HepG2 (cell line): ENCODE data around the gene GAS2. TPM values are rescaled to one million over a fixed set of nuclear protein-coding genes. Genes with fewer than 3 reads are reported as not detected.

Experiments used
- ATAC-seq: fragments of 200-7000 bp; cut with Tn5 transposase; 3 replicates; pipeline ENCODE4 v1.9.1; 2020; ENCODE audit warnings: mild to moderate bottlenecking, moderate library complexity
- BruUV-seq: library from RNA; stranded (reverse); fragments of 400-500 nt; replicated peaks from 2 replicates; lab custom pipeline; 2021; lab: Mats Ljungman, UMichigan
- CTCF ChIA-PET: fragments of 300-600 bp; formaldehyde crosslinking; extraction: SDS; loops from one replicate; lab custom pipeline; 2021; ENCODE audit warnings: low total read pairs, inconsistent platforms, low intra/inter-chr PET ratio; lab: Yijun Ruan, JAX
- POLR2A ChIA-PET: fragments of 350-600 bp; sonication (Branson Sonifier 250); formaldehyde crosslinking; loops from one replicate; lab custom pipeline; 2020; ENCODE audit warnings: antibody characterized with exemption, inconsistent platforms; lab: Yijun Ruan, JAX
- DNase-seq: peaks from one replicate; pipeline ENCODE4 v3.0.0-alpha.2; 2015; ENCODE audit warnings: low spot score
- FAIRE-seq: peaks from 3 replicates; lab custom pipeline; 2011; peaks lifted over from hg19 to GRCh38; lab: Jason Lieb, UNC
- H2AFZ ChIP-seq: one replicate; pipeline ENCODE4 v1.6.1; 2011; ENCODE audit warnings: low read length, inconsistent platforms
- H3K27ac ChIP-seq: fragments of 300-600 bp; 3 replicates; pipeline ENCODE4 v1.8.0; 2011; ENCODE audit warnings: mixed run types, mild to moderate bottlenecking, mixed read lengths, low read length, inconsistent platforms; ENCODE audit not compliant: insufficient read depth; ENCODE audit errors: extremely low read length
- H3K27me3 ChIP-seq, 2 experiments: fragments of 200-600 bp in 1 of 2; 2 replicates in 1 of 2; 3 replicates in 1 of 2; pipeline versions ENCODE4 v1.6.0 to v1.8.0; 2011; ENCODE audit warnings: low read length in 2 of 2, mild to moderate bottlenecking in 2 of 2, moderate library complexity in 2 of 2, inconsistent platforms in 1 of 2; ENCODE audit not compliant: insufficient read depth in 2 of 2, control insufficient read depth in 1 of 2
- H3K36me3 ChIP-seq, 2 experiments: fragments of 200-600 bp in 1 of 2; replicated peaks in 1 of 2; 2 replicates in 1 of 2; 3 replicates in 1 of 2; pipeline versions ENCODE4 v1.5.1 to v1.8.0; 2011; ENCODE audit warnings: low read length in 2 of 2, inconsistent platforms in 1 of 2; ENCODE audit not compliant: insufficient read depth in 2 of 2, control insufficient read depth in 1 of 2
- H3K4me1 ChIP-seq: 2 replicates; pipeline ENCODE4 v1.5.1; 2012; ENCODE audit warnings: low read length, inconsistent platforms; ENCODE audit not compliant: insufficient read depth
- H3K4me2 ChIP-seq: 2 replicates; pipeline ENCODE4 v1.6.0; 2011; ENCODE audit warnings: low read depth, low read length, inconsistent platforms
- H3K4me3 ChIP-seq, 3 experiments: fragments of 200-600 bp in 1 of 3; sonication (generic), shearing (Covaris generic) in 1 of 3; replicated peaks in 1 of 3; 2 replicates each; pipeline ENCODE4 v1.5.1; 2011 to 2016; ENCODE audit warnings: low read length in 3 of 3, inconsistent platforms in 2 of 3, low read depth in 2 of 3, mild to moderate bottlenecking in 2 of 3, control low read depth in 1 of 3, mixed read lengths in 1 of 3; ENCODE audit not compliant: insufficient read depth in 1 of 3
- H3K79me2 ChIP-seq: one replicate; pipeline ENCODE4 v1.6.1; 2011; ENCODE audit warnings: low read length, inconsistent platforms; ENCODE audit not compliant: insufficient read depth
- H3K9ac ChIP-seq: 2 replicates; pipeline ENCODE4 v1.6.0; 2011; ENCODE audit warnings: mild to moderate bottlenecking, low read depth, low read length, inconsistent platforms; ENCODE audit not compliant: insufficient read depth
- H3K9me3 ChIP-seq: 2 replicates; pipeline ENCODE4 v1.5.1; 2012; ENCODE audit warnings: mild to moderate bottlenecking, low read length
- H4K20me1 ChIP-seq: 2 replicates; pipeline ENCODE4 v1.6.0; 2011; ENCODE audit warnings: inconsistent platforms, mild to moderate bottlenecking, low read length, moderate library complexity; ENCODE audit not compliant: insufficient read depth
- GABPA ChIP-seq, 2 experiments: IDR thresholded peaks; 2 replicates each; pipeline ENCODE4 v1.6.1; 2011 to 2016; ENCODE audit warnings: low read depth in 2 of 2, low read length in 1 of 2, missing biosample characterization in 1 of 2, missing genetic modification characterization in 1 of 2
- JUN ChIP-seq: sonication (generic); formaldehyde crosslinking; IDR thresholded peaks from 2 replicates; pipeline ENCODE4 v1.4.0; 2020; ENCODE audit warnings: mild to moderate bottlenecking, missing genetic modification reagents
- ZBTB3 ChIP-seq: sonication (generic); formaldehyde crosslinking; IDR thresholded peaks from 2 replicates; pipeline ENCODE4 v1.4.0; 2020; ENCODE audit warnings: low read depth, mild to moderate bottlenecking, moderate library complexity, missing genetic modification reagents, borderline replicate concordance
- WGBS: methylation state at CpG from one replicate; pipeline ENCODE4 v1.1.6; 2017; ENCODE audit warnings: low lambda C conversion rate; 5-methylcytosine and 5-hydroxymethylcytosine counted together
- in situ Hi-C: cut with HindIII; loops from 2 replicates; pipeline ENCODE4 v1.10.0; 2017; ENCODE audit warnings: low pct_unique_long_range_greater_than_20kb; ENCODE audit not compliant: extremely low pct_ligation_motif_present
- intact Hi-C: fragments of 100-400 bp; cut with micrococcal nuclease; formaldehyde crosslinking; loops from one replicate; pipeline ENCODE4 v1.10.0; 2022; ENCODE audit not compliant: unreplicated experiment
- polyA plus RNA-seq, 8 experiments: library from polyadenylated mRNA; depleted of rRNA in 3 of 8; stranded (reverse) in 7 of 8; unstranded in 1 of 8; fragments of >200 nt; fragmentation: Illumina TruSeq in 4 of 8; extraction: Trizol in 4 of 8; gene quantifications; 2 replicates each; pipeline versions ENCODE4 v1.2.1 to v1.2.3, GENCODE V29; 2011 to 2016; ENCODE audit warnings: low read depth in 4 of 8, missing spikeins in 1 of 8, mixed read lengths in 1 of 8; ENCODE audit not compliant: insufficient read depth in 1 of 8
- total RNA-seq, 5 experiments: library from RNA; depleted of rRNA; stranded (reverse); fragments of >200 nt; fragmentation: Illumina TruSeq; extraction: Trizol; gene quantifications; 2 replicates each; pipeline ENCODE4 v1.2.3, GENCODE V29; 2016; ENCODE audit warnings: low read depth in 1 of 5
- TF ChIP-seq, protein P1 (sequence below), 2 experiments: sonication (generic) in 1 of 2; formaldehyde crosslinking in 1 of 2; IDR thresholded peaks; 2 replicates each; pipeline versions ENCODE4 v1.4.0 to v1.6.1; 2016 to 2020; ENCODE audit warnings: borderline replicate concordance in 1 of 2, low read depth in 1 of 2, mild to moderate bottlenecking in 1 of 2, missing genetic modification reagents in 1 of 2

Gene GAS2
- total and polyA plus RNA-seq, 2 of the 13 experiments (the other 11 are each of a cell fraction or from before 2014, with no cell fraction given), result 26.0 to 85.1 TPM

DNA sequence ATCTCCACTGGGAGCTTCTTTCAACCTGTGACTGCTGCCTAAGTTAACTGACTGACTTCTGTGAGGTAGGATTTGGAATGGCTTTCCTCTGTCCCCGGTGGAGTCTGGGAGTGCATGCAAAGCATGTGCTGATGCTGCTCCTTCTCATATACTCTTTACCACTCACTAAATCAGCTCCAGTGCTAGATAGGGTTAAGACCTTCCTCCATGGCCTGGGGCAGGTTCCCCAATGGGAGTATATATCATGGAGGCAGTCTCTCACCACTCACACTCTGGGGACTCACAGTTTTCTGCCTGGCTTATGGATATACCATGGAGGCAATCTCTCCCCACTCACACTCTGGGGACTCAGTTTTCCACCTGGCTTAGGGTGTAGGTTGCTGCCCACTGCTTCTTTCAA lies 30.7 kb upstream of the GAS2 start:
- intact Hi-C loops, result loop anchor here (1.0 to 2.0 kb wide), 5 partner anchors 10 to 187 kb away; partner anchors contain the start of genes FANCF and GAS2
- Histone ChIP-seq H3K9me3 (no peaks in the 10 kb centered on the region), H3K27me3 (no peaks in the 10 kb centered on the region), H2AFZ (peak overlapping the region; percentile 67), H3K4me1 (peaks cover 34% of the 10 kb centered on the region), H4K20me1 (no peaks in the 10 kb centered on the region), H3K36me3 (no peaks in the 10 kb centered on the region), H3K4me3 (peak overlapping the region in 1 of 3 experiments; percentile 60; a peak in 1 of 6 replicates), H3K4me2 (peak overlapping the region; percentile 78), H3K9ac (peak overlapping the region; percentile 56), H3K27ac (peak overlapping the region; percentile 76), H3K79me2 (peaks cover 2% of the 10 kb centered on the region)
- FAIRE-seq, result no peak
- peak; percentile 61 for ATAC-seq
- ChIA-PET CTCF (no interaction called here), POLR2A (interaction anchor here (1.0 to 3.1 kb wide), 10 partner anchors 11 to 194 kb away, joined by 3 to 55 read pairs (median 6); partner anchors contain the start of genes FANCF, GAS2 and SVIP)
- DNase-seq, result no peak
- TF ChIP-seq JUN, result no peak
- TF ChIP-seq ZBTB3 (CRISPR knock-in tag), result no peak
- TF ChIP-seq GABPA (IDR thresholded peaks at IDR 0.05; ENCODE audit: low read depth, low read length), result no peak
- no peak for TF ChIP-seq GABPA (CRISPR knock-in tag; IDR thresholded peaks at IDR 0.05; ENCODE audit: low read depth)
- TF ChIP-seq, protein P1, sequence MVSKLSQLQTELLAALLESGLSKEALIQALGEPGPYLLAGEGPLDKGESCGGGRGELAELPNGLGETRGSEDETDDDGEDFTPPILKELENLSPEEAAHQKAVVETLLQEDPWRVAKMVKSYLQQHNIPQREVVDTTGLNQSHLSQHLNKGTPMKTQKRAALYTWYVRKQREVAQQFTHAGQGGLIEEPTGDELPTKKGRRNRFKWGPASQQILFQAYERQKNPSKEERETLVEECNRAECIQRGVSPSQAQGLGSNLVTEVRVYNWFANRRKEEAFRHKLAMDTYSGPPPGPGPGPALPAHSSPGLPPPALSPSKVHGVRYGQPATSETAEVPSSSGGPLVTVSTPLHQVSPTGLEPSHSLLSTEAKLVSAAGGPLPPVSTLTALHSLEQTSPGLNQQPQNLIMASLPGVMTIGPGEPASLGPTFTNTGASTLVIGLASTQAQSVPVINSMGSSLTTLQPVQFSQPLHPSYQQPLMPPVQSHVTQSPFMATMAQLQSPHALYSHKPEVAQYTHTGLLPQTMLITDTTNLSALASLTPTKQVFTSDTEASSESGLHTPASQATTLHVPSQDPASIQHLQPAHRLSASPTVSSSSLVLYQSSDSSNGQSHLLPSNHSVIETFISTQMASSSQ (IDR thresholded peaks at IDR 0.05; ENCODE audit: low read depth), result no peak
- TF ChIP-seq, protein P1 (CRISPR knock-in tag; IDR thresholded peaks at IDR 0.05; ENCODE audit: borderline replicate concordance), result no peak
- BruUV-seq, result no TSS peak
- in situ Hi-C loops, result no loop called here
- 11% methylated on average over 1 of the region's 1 CpG for WGBS
